ENCODE measurements around the gene SORL1-AS1.

The SORL1-AS1 gene

DNA sequence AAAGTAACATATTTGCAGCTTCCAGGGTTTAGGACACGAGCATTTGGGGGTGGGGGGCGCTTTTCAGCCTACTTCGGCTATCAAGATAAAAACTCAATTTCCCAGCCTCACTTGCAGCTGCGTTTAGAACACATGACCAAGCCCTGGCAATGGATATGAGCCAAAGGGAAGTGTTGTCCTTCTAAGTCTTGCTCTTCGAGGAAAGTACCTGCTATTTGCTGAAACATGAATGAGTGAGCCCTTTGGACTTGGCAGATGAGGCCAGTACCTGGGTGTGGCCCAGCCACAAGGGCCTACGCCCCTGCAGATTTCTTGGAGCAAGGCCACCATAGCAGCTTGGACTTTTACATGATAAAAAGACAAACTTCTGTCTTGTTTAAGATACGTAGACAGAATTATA lies 60.9 kb downstream of the SORL1-AS1 start:
- no peak for DNase-seq (ENCODE audit: low spot score)

DNA sequence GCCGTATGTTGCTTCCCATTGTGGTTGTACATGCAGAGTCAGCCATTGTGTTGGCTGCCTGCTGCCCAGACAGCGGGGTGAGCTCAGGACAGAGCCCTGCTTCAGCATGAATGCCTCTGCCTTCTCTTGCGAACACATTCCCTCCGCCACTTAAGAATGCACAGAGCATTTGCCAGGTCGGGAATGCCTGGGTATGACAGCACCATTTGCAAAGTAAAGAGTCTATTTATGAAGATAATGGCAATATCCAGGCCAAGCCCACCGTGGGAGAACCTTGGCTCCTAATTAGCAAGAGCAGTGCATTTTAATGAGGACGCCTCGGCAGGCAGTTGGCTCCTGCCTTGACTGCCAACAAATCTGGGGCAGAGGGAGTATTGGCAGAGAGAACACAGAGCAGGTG lies 63.1 kb downstream of the SORL1-AS1 start:
- no peak for DNase-seq (ENCODE audit: low spot score)
